Suprapubic skin (tissue), 4 donors: ENCODE data around the gene TXLNG.

Source experiments
- CTCF ChIP-seq, 2 donors: fragments of 200-600 bp in 1 of 2; fragments of 450-650 bp in 1 of 2; sonication (generic) in 1 of 2; IDR thresholded peaks; one replicate each; pipeline ENCODE4 v1.5.1; 2016 to 2019; ENCODE audit warnings: antibody characterized with exemption in 2 of 2, mild to moderate bottlenecking in 1 of 2, moderate library complexity in 1 of 2
- POLR2A ChIP-seq, 2 donors: fragments of 450-650 bp; IDR thresholded peaks; one replicate each; pipeline ENCODE4 v1.6.1; 2017; ENCODE audit warnings: antibody characterized with exemption in 2 of 2, mild to moderate bottlenecking in 2 of 2, moderate library complexity in 2 of 2
- POLR2AphosphoS5 ChIP-seq, 3 donors: sonication (generic); formaldehyde crosslinking; IDR thresholded peaks; one replicate each; pipeline ENCODE4 v1.6.1; 2017; ENCODE audit warnings: antibody characterized with exemption in 3 of 3

GRCh38 chrX:16745102-16745501 is 41.2 kb upstream of the TXLNG start:
- TF ChIP-seq CTCF (IDR thresholded peaks at IDR 0.05), result no peak
- no peak for TF ChIP-seq POLR2A (IDR thresholded peaks at IDR 0.05)
- no peak for TF ChIP-seq POLR2AphosphoS5 (IDR thresholded peaks at IDR 0.05)
